HG03432 (cell line): ENCODE data around the gene RHEB.
A peak's percentile ranks its signal among the peaks of the same experiment; 100 is the strongest.

ENCODE experiments used
- ATAC-seq: cut with Tn5 transposase; IDR thresholded peaks from one replicate; pipeline ENCODE4 v1.9.1; 2021; ENCODE audit warnings: mild to moderate bottlenecking, moderate library complexity; ENCODE audit not compliant: unreplicated experiment

The RHEB gene

GRCh38 chr7:151477867-151478266 is 41.8 kb downstream of the RHEB start:
- ATAC-seq, result no peak

- ATAC-seq, result peak; percentile 47
Observed at GRCh38 chr7:151472644-151473380, 46.9 kb downstream of the RHEB start.

DNA sequence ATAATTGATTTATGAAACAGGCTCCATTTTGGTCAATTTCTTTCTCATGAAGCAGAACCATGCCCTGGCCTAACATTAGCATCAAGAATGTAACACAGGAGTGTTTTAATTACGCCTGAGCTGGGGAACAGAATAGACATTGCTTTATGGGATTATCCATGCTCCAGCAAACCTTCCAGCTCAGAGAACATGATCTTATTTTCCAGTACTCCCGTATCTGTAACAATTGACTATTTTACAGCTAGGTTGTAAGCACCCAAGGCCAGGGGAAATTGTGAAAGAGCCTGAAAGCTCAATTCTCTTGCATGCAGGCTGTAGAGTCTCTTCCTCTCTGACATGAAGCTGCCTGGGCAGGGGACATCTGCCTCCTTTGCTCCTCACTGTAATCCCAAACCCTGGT is 49.0 kb downstream of the RHEB start:
- ATAC-seq, result no peak

DNA sequence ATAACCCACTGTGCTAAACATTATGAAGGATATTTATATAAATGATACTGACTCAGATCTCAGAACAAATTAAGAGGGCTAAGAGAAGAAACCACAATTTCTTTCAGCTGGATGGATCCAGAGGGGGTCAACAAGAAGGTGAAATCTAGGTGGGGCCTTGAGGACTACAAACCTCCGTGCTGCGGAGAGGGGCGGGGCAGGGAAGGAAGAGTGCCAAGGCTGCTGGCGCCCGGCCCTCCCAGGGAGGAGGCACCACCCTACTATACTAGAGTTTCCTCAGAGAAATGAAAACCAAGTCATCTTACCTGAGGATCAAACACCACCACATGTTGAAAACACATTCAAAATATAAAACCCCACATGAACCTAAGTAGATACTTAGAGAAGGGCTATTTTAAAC is 50.4 kb downstream of the RHEB start:
- ATAC-seq, result no peak

GRCh38 chr7:151468217-151469018 is 51.3 kb downstream of the RHEB start:
- ATAC-seq, result no peak

GRCh38 chr7:151465169-151465568 is 54.5 kb downstream of the RHEB start:
- no peak for ATAC-seq

DNA sequence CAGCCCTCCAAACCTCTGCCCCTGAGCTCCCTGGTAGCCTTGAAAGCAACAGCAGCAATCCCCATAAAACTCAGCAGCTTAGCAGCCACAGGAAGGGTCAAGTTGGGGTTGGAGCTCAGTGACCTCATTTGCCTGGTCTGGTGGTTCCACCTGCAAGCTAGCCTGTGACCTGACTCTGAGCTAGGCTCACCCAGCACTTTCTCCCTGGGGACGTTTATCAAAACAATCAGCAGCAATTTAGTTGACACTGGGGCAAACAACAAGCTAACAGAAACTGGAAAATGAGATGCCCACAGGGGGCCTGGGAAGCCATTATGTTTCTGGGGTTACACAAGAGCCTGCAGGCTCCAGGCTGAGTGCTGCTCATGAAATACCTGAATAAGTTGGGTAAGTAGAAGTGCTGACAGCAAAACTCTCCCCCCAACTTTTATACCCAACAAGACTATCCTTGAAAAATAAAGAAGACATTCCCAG is 57.4 kb downstream of the RHEB start:
- no peak for ATAC-seq

GRCh38 chr7:151461942-151462230 is 57.8 kb downstream of the RHEB start:
- no peak for ATAC-seq

DNA sequence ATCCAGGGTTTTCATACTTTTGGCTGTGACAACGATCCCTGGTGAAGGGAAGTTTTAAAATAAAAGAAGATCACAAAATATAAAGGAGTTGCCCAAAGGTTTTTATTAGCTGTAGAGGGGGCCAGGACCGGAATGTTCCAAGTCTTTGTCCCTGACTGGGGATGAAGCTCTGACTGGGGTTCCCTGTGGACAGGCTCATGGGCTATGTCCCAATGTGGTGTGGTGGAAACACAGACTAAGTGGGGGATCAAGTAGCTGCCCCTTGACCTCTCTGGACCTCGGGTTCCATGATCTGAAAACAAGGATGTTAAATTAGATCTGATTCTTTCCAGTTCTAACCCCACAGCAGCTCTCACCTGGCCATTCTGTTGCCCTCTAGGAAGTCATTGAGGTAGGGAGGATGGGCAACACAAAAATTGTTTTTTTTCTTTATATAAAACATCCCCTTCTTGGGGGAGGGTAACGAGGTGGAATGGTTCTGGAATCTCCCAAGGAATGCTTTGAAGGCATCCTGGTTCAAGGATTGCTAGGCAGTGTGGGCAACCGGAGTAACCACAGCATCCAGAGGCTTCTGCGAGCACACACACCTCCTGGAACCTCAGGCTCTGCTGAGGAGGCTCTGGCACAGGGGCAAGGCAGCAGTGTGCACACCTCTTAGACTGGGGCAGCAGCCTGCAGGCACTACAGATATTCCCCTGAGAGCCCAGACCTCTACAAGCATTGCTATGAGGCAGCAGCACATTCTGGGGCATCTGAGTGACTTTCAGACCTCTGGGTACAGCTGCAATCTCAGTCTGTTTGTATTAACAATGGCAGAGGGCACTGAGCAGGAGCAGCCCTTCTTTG is 58.4 kb downstream of the RHEB start:
- ATAC-seq, result no peak

GRCh38 chr7:151460474-151460855 is 59.2 kb downstream of the RHEB start:
- ATAC-seq, result no peak

GRCh38 chr7:151459726-151460473 is 59.8 kb downstream of the RHEB start:
- no peak for ATAC-seq

GRCh38 chr7:151457534-151457933 is 62.2 kb downstream of the RHEB start:
- ATAC-seq, result no peak

- ATAC-seq, result no peak
Observed at GRCh38 chr7:151456782-151457181, 62.9 kb downstream of the RHEB start.

GRCh38 chr7:151456276-151456675 is 63.4 kb downstream of the RHEB start:
- ATAC-seq, result no peak

DNA sequence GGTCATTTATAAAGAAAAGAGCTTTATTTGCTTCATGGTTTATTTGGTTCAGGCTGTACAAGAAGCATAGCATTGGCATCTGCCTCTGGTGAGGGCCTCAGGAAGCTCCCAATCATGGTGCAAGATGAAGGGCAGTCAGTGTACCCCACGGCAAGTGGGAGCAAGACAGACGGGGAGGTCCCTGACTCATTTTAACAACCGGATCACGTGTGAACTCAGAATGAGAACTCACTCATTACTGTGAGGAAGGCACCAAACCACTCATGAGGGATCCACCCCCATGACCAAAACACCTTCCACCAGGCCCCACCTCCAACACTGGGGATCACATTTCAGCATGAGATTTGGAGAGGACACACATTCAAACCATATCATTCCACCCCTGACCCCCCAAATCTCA is 64.0 kb downstream of the RHEB start:
- ATAC-seq, result no peak

DNA sequence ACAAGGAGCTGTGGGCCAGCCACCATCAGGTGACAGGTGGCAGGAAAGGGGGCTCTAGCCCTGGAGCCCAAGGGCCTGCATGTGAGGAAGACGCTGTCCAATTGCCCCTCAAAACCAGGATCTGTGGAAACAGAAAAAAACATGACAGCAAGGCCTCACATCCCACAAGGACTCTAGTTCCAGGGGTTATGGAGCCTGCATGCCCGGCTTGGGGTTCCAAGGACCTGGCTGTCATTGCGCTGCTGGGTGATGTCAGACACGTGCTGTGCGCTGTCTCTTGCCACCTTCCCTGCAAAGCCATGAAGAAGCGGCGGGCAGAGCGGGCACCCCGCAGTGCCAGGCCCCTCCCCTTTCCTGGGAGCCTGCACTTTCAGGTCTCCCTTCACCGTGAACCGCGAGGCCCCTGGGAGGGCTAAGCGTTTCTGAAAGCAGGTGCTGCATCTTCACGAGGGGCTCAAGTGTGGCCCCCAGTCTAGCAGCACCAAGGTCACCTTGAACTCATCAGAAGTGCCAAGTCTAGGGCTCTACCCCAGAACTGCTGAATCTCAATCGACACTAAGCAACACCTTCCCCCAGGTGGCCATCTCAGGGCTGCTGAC is 64.7 kb downstream of the RHEB start:
- ATAC-seq, result no peak

DNA sequence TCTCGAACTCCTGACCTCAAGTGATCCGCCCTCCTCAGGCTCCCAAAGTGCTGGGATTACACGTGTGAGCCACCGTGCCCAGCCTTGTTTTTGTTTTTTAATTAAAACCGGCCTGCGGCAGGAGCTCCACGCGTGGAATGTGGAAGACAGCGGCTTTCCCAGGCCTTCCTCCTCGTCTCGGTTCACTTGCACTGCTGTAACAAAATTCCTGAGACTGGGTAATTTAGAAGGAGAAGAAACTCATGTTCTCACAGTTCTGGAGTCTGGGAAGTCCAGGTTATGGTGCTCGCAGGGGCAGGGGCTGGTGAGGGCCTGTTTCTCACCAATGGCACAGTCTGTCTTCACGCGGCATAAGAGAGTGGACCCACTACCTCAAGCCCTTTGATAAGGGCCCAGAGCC is 65.4 kb downstream of the RHEB start:
- no peak for ATAC-seq

DNA sequence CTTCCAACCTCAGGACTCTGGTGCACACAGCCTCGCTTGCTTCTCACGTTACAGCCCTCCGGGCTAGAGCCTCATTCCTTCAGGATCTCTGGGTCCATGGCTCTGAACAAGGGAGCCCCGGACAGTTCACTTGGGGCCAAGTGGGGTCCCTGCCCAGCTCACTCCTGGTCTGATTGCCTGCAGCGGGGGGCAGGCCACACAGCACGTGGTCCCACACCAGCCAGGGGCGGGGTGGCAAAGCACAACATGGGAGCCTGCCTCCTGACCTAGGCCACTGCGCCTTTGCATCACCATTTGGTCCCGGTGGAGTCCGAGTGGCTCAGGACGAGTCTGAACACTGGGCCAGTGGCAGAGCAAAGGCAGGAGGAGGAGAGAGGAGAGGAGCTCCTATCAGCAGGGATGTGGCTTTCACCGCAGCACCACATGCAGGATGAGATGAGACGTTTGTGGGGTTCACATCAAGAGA is 66.3 kb downstream of the RHEB start:
- ATAC-seq, result no peak

DNA sequence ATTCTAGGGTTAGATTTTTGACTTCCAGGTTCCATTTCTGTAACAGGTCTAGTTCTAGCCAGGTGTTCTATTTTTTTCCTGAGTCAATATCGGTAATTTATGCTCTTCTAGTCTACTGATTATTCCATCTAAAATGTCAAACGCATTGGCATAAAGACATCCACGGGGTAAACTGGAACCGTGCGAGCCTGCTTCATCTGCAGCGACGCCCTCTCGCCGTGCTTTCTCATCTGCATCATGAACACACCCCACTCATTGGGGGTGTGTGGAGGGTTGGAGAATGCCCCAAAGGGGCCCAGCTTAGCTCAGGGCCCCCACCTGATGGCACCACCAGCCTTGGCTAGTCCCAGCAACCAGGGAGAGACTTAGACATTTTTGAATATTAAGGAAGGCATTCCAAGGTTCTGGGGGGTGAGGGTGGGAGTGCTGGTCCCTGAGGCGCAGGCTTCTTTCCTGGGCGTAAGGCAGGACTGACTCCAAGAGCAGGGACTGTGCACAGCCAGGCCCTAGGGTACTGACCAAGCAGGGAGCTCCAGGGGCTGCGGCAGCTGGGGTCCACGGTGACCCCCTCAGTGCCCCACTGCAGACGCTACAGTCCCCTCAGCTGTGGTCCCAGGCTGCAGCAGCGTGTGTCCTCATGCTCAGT is 66.9 kb downstream of the RHEB start:
- ATAC-seq, result no peak
